Tibial nerve (tissue), 4 donors: ENCODE data around the gene PADI6. TPM values are rescaled to one million over a fixed set of nuclear protein-coding genes. Genes with fewer than 3 reads are reported as not detected.

Experiments used
- DNase-seq, 2 donors: peaks; one replicate each; pipeline ENCODE4 v3.0.0-alpha.2; 2019; ENCODE audit warnings: low spot score in 2 of 2
- H3K27ac ChIP-seq, 4 donors: fragments of 200-600 bp; sonication (generic) in 3 of 4; one replicate each; pipeline ENCODE4 v1.5.1; 2017 to 2019; ENCODE audit warnings: mild to moderate bottlenecking in 1 of 4
- H3K27me3 ChIP-seq, 2 donors: fragments of 200-600 bp; sonication (generic) in 1 of 2; one replicate each; pipeline versions ENCODE4 v1.5.1 to v1.6.0; 2017 to 2019
- H3K36me3 ChIP-seq, 3 donors: fragments of 200-600 bp; sonication (generic); one replicate each; pipeline ENCODE4 v1.5.1; 2018 to 2019
- H3K4me1 ChIP-seq, 4 donors: fragments of 200-600 bp; sonication (generic) in 3 of 4; one replicate each; pipeline ENCODE4 v1.5.1; 2017 to 2019
- H3K4me3 ChIP-seq, 4 donors: fragments of 200-600 bp; sonication (generic) in 3 of 4; one replicate each; pipeline ENCODE4 v1.5.1; 2017 to 2019; ENCODE audit warnings: mild to moderate bottlenecking in 1 of 4, moderate library complexity in 1 of 4
- H3K9me3 ChIP-seq, 4 donors: fragments of 200-600 bp; sonication (generic) in 3 of 4; one replicate each; pipeline ENCODE4 v1.5.1; 2017 to 2019
- EP300 ChIP-seq, 2 donors: sonication (generic); formaldehyde crosslinking; IDR thresholded peaks; one replicate each; pipeline ENCODE4 v1.6.1; 2017; ENCODE audit warnings: antibody characterized with exemption in 2 of 2, mild to moderate bottlenecking in 1 of 2
- POLR2A ChIP-seq, 2 donors: fragments of 450-650 bp; IDR thresholded peaks; one replicate each; pipeline ENCODE4 v1.6.1; 2017; ENCODE audit warnings: antibody characterized with exemption in 2 of 2, mild to moderate bottlenecking in 2 of 2, moderate library complexity in 2 of 2
- WGBS, 2 donors: methylation state at CpG; one replicate each; pipeline ENCODE4 v1.1.5; 2018; 5-methylcytosine and 5-hydroxymethylcytosine counted together
- total RNA-seq, 4 donors: library from RNA; depleted of rRNA; stranded (reverse); fragments of >200 nt; gene quantifications; one replicate each; pipeline ENCODE4 v1.1.0, GENCODE V29; 2016
- TF ChIP-seq, protein P1 (sequence below), 5 experiments: fragments of 200-600 bp in 3 of 5; fragments of 450-650 bp in 2 of 5; sonication (generic) in 3 of 5; IDR thresholded peaks; one replicate each; pipeline ENCODE4 v1.5.1; 2016 to 2019; ENCODE audit warnings: antibody characterized with exemption in 5 of 5, mild to moderate bottlenecking in 3 of 5, moderate library complexity in 2 of 5

Gene PADI6
- total RNA-seq, 4 donors from 2014 or later, result not detected

DNA sequence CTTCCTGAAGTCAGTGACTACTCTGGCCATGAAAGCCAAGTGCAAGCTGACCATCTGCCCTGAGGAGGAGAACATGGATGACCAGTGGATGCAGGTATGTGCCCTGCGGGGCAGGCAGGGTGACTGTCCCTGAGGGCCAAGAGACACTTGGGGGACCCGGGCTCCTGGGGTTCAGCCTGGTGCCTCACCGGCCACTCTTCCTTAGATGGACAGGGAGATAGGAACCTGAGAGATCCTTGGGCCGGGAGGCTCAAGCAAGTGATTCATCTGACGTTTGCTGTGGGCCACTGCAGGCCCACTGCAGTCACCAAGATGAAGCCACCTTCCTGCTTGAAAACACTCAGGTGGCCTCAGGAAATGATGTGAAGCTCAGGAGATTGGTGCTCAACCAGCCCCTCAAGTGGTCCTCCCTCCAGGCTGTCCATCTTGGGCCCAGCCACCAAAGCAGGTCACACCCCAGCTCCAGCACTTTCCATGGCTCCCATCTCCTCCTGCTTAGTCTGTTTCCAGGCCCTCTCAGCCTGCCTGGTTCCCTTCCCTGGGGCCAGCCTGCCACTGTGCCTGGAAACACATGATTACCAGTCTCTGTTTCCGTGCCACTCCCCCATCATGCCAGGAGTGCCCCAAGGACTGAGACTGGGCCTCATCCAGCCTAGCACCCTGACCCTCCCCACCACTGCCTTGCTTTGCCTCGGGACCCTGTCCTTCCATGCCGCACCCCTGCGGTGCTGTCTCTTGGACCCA is 25.8 kb upstream of the PADI6 start:
- Histone ChIP-seq H3K27ac (no peak overlapping the region), H3K36me3 (no peaks in the 10 kb centered on the region), H3K27me3 (peaks cover 0 to 13% of the 10 kb centered on the region in 2 donors), H3K4me1 (no peaks in the 10 kb centered on the region), H3K9me3 (peaks cover 0 to 11% (median 0%) of the 10 kb centered on the region in 4 donors), H3K4me3 (no peak overlapping the region)
- TF ChIP-seq, protein P1, sequence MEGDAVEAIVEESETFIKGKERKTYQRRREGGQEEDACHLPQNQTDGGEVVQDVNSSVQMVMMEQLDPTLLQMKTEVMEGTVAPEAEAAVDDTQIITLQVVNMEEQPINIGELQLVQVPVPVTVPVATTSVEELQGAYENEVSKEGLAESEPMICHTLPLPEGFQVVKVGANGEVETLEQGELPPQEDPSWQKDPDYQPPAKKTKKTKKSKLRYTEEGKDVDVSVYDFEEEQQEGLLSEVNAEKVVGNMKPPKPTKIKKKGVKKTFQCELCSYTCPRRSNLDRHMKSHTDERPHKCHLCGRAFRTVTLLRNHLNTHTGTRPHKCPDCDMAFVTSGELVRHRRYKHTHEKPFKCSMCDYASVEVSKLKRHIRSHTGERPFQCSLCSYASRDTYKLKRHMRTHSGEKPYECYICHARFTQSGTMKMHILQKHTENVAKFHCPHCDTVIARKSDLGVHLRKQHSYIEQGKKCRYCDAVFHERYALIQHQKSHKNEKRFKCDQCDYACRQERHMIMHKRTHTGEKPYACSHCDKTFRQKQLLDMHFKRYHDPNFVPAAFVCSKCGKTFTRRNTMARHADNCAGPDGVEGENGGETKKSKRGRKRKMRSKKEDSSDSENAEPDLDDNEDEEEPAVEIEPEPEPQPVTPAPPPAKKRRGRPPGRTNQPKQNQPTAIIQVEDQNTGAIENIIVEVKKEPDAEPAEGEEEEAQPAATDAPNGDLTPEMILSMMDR (IDR thresholded peaks at IDR 0.05), result no peak
- TF ChIP-seq EP300 (IDR thresholded peaks at IDR 0.05) (no peak), POLR2A (IDR thresholded peaks at IDR 0.05) (no peak)
- DNase-seq, result no peak
- WGBS, 2 donors, result 74 to 82% methylated on average over 8 to 9 of the region's 9 CpGs

- Histone ChIP-seq H3K4me1 (no peaks in the 10 kb centered on the region), H3K4me3 (no peak overlapping the region), H3K27ac (no peak overlapping the region), H3K9me3 (peaks cover 0 to 11% (median 0%) of the 10 kb centered on the region in 4 donors), H3K27me3 (peaks cover 0 to 4% of the 10 kb centered on the region in 2 donors), H3K36me3 (no peaks in the 10 kb centered on the region)
- WGBS, 2 donors, result 62 to 73% methylated on average over 16 to 19 of the region's 19 CpGs
- DNase-seq, result no peak
- no peak for TF ChIP-seq EP300 (IDR thresholded peaks at IDR 0.05)
- TF ChIP-seq, protein P1 (IDR thresholded peaks at IDR 0.05), result no peak
- no peak for TF ChIP-seq POLR2A (IDR thresholded peaks at IDR 0.05)
Measured at GRCh38 chr1:17347769-17348592, 24.0 kb upstream of the PADI6 start.

GRCh38 chr1:17348593-17349234 is 23.3 kb upstream of the PADI6 start:
- TF ChIP-seq, protein P1 (IDR thresholded peaks at IDR 0.05), result no peak
- TF ChIP-seq POLR2A (IDR thresholded peaks at IDR 0.05), result no peak
- TF ChIP-seq EP300 (IDR thresholded peaks at IDR 0.05), result no peak
- Histone ChIP-seq H3K4me1 (no peaks in the 10 kb centered on the region), H3K36me3 (no peaks in the 10 kb centered on the region), H3K27ac (no peak overlapping the region), H3K9me3 (peaks cover 0 to 11% (median 0%) of the 10 kb centered on the region in 4 donors), H3K27me3 (peaks cover 0 to 4% of the 10 kb centered on the region in 2 donors), H3K4me3 (no peak overlapping the region)
- DNase-seq, result no peak
- 59 to 61% methylated on average over 14 of the region's 14 CpGs for WGBS, 2 donors

DNA sequence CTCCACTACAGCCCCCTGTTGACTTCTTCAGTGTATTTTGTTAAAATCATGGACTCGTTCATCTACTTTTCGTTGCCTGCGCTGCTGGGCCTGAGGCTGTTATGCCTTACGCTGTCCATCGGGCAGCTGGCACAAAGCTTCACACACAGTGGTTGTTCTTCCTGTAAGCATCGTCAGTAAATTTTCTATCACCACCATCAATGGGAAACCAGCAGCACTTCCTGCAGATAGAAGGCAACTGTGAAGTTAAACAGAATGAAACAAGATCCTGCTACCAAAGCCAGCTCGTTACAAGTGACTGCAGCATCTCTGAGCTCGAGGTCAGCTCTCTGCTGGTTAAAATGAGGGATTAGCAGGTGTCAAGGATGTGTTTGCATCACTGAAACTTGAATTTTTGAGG is 21.9 kb upstream of the PADI6 start:
- no peak for DNase-seq
- H3K4me1 ChIP-seq, result no peaks in the 10 kb centered on the region
- no peak overlapping the region for H3K27ac ChIP-seq
- peaks cover 0 to 4% of the 10 kb centered on the region in 2 donors for H3K27me3 ChIP-seq
- no peak overlapping the region for H3K4me3 ChIP-seq
- 45% methylated on average over 8 of the region's 8 CpGs; no CpG with 5 or more reads in 1 of the 2 donors for WGBS, 2 donors
- H3K9me3 ChIP-seq, result no peaks in the 10 kb centered on the region
- H3K36me3 ChIP-seq, result no peaks in the 10 kb centered on the region
- TF ChIP-seq, protein P1 (IDR thresholded peaks at IDR 0.05), result no peak
- TF ChIP-seq EP300 (IDR thresholded peaks at IDR 0.05), result no peak
- TF ChIP-seq POLR2A (IDR thresholded peaks at IDR 0.05), result no peak
